Activated T-helper 17 cell treated with anti-CD3 and anti-CD28 coated beads, Interleukin-2, amount 50 U/mL, for 72 hours (primary cell): ENCODE data around the gene DCTN2. TPM values are rescaled to one million over a fixed set of nuclear protein-coding genes. Genes with fewer than 3 reads are reported as not detected.

Experiments used
- ATAC-seq: fragments of 150-1000 bp; cut with Tn5 transposase; replicated peaks from 2 replicates; pipeline ENCODE4 v1.10.0; 2021; ENCODE audit warnings: mild to moderate bottlenecking, moderate library complexity
- H3K27ac Mint-ChIP-seq: one replicate; pipeline ENCODE4 v1.8.0; 2022; ENCODE audit warnings: mixed read lengths
- H3K27me3 Mint-ChIP-seq: one replicate; pipeline ENCODE4 v1.8.0; 2022; ENCODE audit warnings: mixed read lengths
- H3K36me3 Mint-ChIP-seq: one replicate; pipeline ENCODE4 v1.8.0; 2022; ENCODE audit warnings: low read depth, mild to moderate bottlenecking, mixed read lengths
- H3K4me1 Mint-ChIP-seq: one replicate; pipeline ENCODE4 v1.8.0; 2022; ENCODE audit warnings: mixed read lengths
- H3K4me3 Mint-ChIP-seq: one replicate; pipeline ENCODE4 v1.8.0; 2022; ENCODE audit warnings: mild to moderate bottlenecking, mixed read lengths
- H3K9me3 Mint-ChIP-seq: one replicate; pipeline ENCODE4 v1.8.0; 2022; ENCODE audit warnings: mixed read lengths
- total RNA-seq, 2 donors: library from RNA; stranded (reverse); gene quantifications; one replicate each; pipeline ENCODE4 v1.2.3, GENCODE V29; 2022

DCTN2 gene
- total RNA-seq, 2 donors from 2014 or later, result 78.5 to 96.4 TPM

- Mint-ChIP-seq H3K27ac (no peak overlapping the region), H3K36me3 (peaks cover 86% of the 10 kb centered on the region), H3K4me3 (no peak overlapping the region), H3K4me1 (peaks cover 20% of the 10 kb centered on the region), H3K27me3 (no peaks in the 10 kb centered on the region), H3K9me3 (no peaks in the 10 kb centered on the region)
- ATAC-seq, result no peak
These were observed 55.4 kb downstream of the DCTN2 start for GRCh38 chr12:57491393-57492280.

GRCh38 chr12:57490126-57490525, 56.9 kb downstream of the DCTN2 start:
- H3K27me3 Mint-ChIP-seq, result no peaks in the 10 kb centered on the region
- no peak overlapping the region for H3K27ac Mint-ChIP-seq
- H3K4me1 Mint-ChIP-seq, result peaks cover 20% of the 10 kb centered on the region
- peaks cover 71% of the 10 kb centered on the region for H3K36me3 Mint-ChIP-seq
- H3K9me3 Mint-ChIP-seq, result no peaks in the 10 kb centered on the region
- no peak for ATAC-seq
- no peak overlapping the region for H3K4me3 Mint-ChIP-seq

GRCh38 chr12:57489157-57489641, 57.8 kb downstream of the DCTN2 start:
- no peaks in the 10 kb centered on the region for H3K27me3 Mint-ChIP-seq
- H3K4me1 Mint-ChIP-seq, result peaks cover 20% of the 10 kb centered on the region
- H3K9me3 Mint-ChIP-seq, result no peaks in the 10 kb centered on the region
- no peak for ATAC-seq
- H3K4me3 Mint-ChIP-seq, result peak overlapping the region; percentile 87
- peak overlapping the region; percentile 88 for H3K27ac Mint-ChIP-seq
- peaks cover 62% of the 10 kb centered on the region for H3K36me3 Mint-ChIP-seq

GRCh38 chr12:57488402-57489156, 58.4 kb downstream of the DCTN2 start:
- peaks cover 57% of the 10 kb centered on the region for H3K36me3 Mint-ChIP-seq
- peak overlapping the region; percentile 87 for H3K4me3 Mint-ChIP-seq
- no peaks in the 10 kb centered on the region for H3K9me3 Mint-ChIP-seq
- no peaks in the 10 kb centered on the region for H3K27me3 Mint-ChIP-seq
- H3K27ac Mint-ChIP-seq, result peak overlapping the region; percentile 88
- no peak for ATAC-seq
- peaks cover 20% of the 10 kb centered on the region for H3K4me1 Mint-ChIP-seq

- ATAC-seq, result peak; percentile 99
- Mint-ChIP-seq H3K4me1 (peaks cover 26% of the 10 kb centered on the region), H3K36me3 (peaks cover 53% of the 10 kb centered on the region), H3K27ac (peak within 1 kb of the TSS; percentile 88), H3K9me3 (no peaks in the 10 kb centered on the region), H3K4me3 (peak within 1 kb of the TSS; percentile 87), H3K27me3 (no peaks in the 10 kb centered on the region)
These were observed 59.2 kb downstream of the DCTN2 start, which contains the start of gene MARS1 for GRCh38 chr12:57487597-57488401. Gene MARS1 (plus strand): TSS chr12:57488068. CDS start chr12:57488091, 23 bp downstream.

GRCh38 chr12:57487055-57487596, 59.9 kb downstream of the DCTN2 start:
- Mint-ChIP-seq H3K4me1 (peaks cover 26% of the 10 kb centered on the region), H3K9me3 (no peaks in the 10 kb centered on the region), H3K36me3 (peaks cover 46% of the 10 kb centered on the region), H3K27me3 (no peaks in the 10 kb centered on the region), H3K4me3 (peak overlapping the region; percentile 87), H3K27ac (peak overlapping the region; percentile 88)
- no peak for ATAC-seq

- H3K27me3 Mint-ChIP-seq, result no peaks in the 10 kb centered on the region
- no peak overlapping the region for H3K27ac Mint-ChIP-seq
- ATAC-seq, result no peak
- peaks cover 31% of the 10 kb centered on the region for H3K4me1 Mint-ChIP-seq
- H3K4me3 Mint-ChIP-seq, result no peak overlapping the region
- peaks cover 32% of the 10 kb centered on the region for H3K36me3 Mint-ChIP-seq
- no peaks in the 10 kb centered on the region for H3K9me3 Mint-ChIP-seq
These were observed 61.3 kb downstream of the DCTN2 start for GRCh38 chr12:57485695-57486094.

- Mint-ChIP-seq H3K27ac (peak overlapping the region; percentile 39), H3K9me3 (no peaks in the 10 kb centered on the region), H3K4me3 (no peak overlapping the region), H3K36me3 (peaks cover 21% of the 10 kb centered on the region), H3K4me1 (peaks cover 34% of the 10 kb centered on the region), H3K27me3 (no peaks in the 10 kb centered on the region)
- ATAC-seq, result no peak
These were observed 63.5 kb downstream of the DCTN2 start for GRCh38 chr12:57483466-57483865.

- Mint-ChIP-seq H3K4me1 (peaks cover 36% of the 10 kb centered on the region), H3K27ac (peak overlapping the region; percentile 96), H3K27me3 (no peaks in the 10 kb centered on the region), H3K4me3 (peak overlapping the region; percentile 92), H3K36me3 (peaks cover 29% of the 10 kb centered on the region), H3K9me3 (no peaks in the 10 kb centered on the region)
- no peak for ATAC-seq
These were observed 65.3 kb downstream of the DCTN2 start for GRCh38 chr12:57481671-57482070.

Other genes starting within 250 kb of the DCTN2 start
- 10 to 100 TPM; 36.6 to 54.6 TPM for gene R3HDM2, start 116.1 kb downstream of the DCTN2 start, total RNA-seq
- not detected for gene INHBC, start 112.4 kb downstream of the DCTN2 start, total RNA-seq
- not detected for gene INHBE, start 91.9 kb downstream of the DCTN2 start, total RNA-seq
- gene GLI1, start 87.4 kb downstream of the DCTN2 start, total RNA-seq, result 1 to 10 TPM in 1 of 2 donors, under 1 TPM in 1; 0.48 to 1.4 TPM
- 100 to 1,000 TPM; 131 to 225 TPM for gene ARHGAP9, start 67.3 kb downstream of the DCTN2 start, total RNA-seq
- gene MARS1, start 59.1 kb downstream of the DCTN2 start, total RNA-seq, result 100 to 1,000 TPM; 130 to 243 TPM
- 10 to 100 TPM; 14.2 to 25.3 TPM for gene DDIT3, start 26.7 kb downstream of the DCTN2 start, total RNA-seq
- 10 to 100 TPM; 78.8 to 83.1 TPM for gene MBD6, start 24.4 kb downstream of the DCTN2 start, total RNA-seq
- gene KIF5A, start 2.9 kb upstream of the DCTN2 start, total RNA-seq, result 1 to 10 TPM; 2.0 to 3.0 TPM
- 10 to 100 TPM; 16.0 to 23.0 TPM for gene PIP4K2C, start 44.0 kb upstream of the DCTN2 start, total RNA-seq
- gene DTX3, start 57.6 kb upstream of the DCTN2 start, total RNA-seq, result 10 to 100 TPM; 16.7 to 19.5 TPM
- 1 to 10 TPM; 1.5 to 1.6 TPM for gene ARHGEF25, start 64.2 kb upstream of the DCTN2 start, total RNA-seq
- 1 to 10 TPM; 1.5 to 3.7 TPM for gene B4GALNT1, start 86.0 kb upstream of the DCTN2 start, total RNA-seq
- gene OS9, start 146.9 kb upstream of the DCTN2 start, total RNA-seq, result 100 to 1,000 TPM; 107 to 114 TPM
- gene AGAP2, start 191.6 kb upstream of the DCTN2 start, total RNA-seq, result 10 to 100 TPM; 34.9 to 52.0 TPM
- 10 to 100 TPM; 10.7 to 18.7 TPM for gene TSPAN31, start 197.8 kb upstream of the DCTN2 start, total RNA-seq
- gene CDK4, start 205.1 kb upstream of the DCTN2 start, total RNA-seq, result 100 to 1,000 TPM; 132 to 242 TPM
- 10 to 100 TPM; 22.5 to 26.9 TPM for gene MARCHF9, start 207.9 kb upstream of the DCTN2 start, total RNA-seq
- 10 to 100 TPM; 14.4 to 14.7 TPM for gene CYP27B1, start 219.9 kb upstream of the DCTN2 start, total RNA-seq
- gene METTL1, start 224.9 kb upstream of the DCTN2 start, total RNA-seq, result 10 to 100 TPM; 19.0 to 39.5 TPM
- 10 to 100 TPM in 1 of 2 donors, 1 to 10 TPM in 1; 5.4 to 11.5 TPM for gene EEF1AKMT3, start 225.4 kb upstream of the DCTN2 start, total RNA-seq
- 10 to 100 TPM; 30.7 to 63.8 TPM for gene TSFM, start 235.6 kb upstream of the DCTN2 start, total RNA-seq